Left kidney (tissue), 2 donors: Measurements from ENCODE around the gene TDRD1. TPM values are rescaled to one million over a fixed set of nuclear protein-coding genes. Genes with fewer than 3 reads are reported as not detected.
A peak's percentile ranks its signal among the peaks of the same experiment; 100 is the strongest.

Source experiments
- DNase-seq: peaks from one replicate; pipeline ENCODE4 v3.0.0-alpha.2; 2013
- polyA plus RNA-seq: library from polyadenylated mRNA; unstranded; fragments of 120-200 nt; gene quantifications from one replicate; pipeline ENCODE4 v1.2.1, GENCODE V29; 2013; ENCODE audit not compliant: insufficient read length

Gene TDRD1
- polyA plus RNA-seq, 1 donor: 0.05 TPM

DNA sequence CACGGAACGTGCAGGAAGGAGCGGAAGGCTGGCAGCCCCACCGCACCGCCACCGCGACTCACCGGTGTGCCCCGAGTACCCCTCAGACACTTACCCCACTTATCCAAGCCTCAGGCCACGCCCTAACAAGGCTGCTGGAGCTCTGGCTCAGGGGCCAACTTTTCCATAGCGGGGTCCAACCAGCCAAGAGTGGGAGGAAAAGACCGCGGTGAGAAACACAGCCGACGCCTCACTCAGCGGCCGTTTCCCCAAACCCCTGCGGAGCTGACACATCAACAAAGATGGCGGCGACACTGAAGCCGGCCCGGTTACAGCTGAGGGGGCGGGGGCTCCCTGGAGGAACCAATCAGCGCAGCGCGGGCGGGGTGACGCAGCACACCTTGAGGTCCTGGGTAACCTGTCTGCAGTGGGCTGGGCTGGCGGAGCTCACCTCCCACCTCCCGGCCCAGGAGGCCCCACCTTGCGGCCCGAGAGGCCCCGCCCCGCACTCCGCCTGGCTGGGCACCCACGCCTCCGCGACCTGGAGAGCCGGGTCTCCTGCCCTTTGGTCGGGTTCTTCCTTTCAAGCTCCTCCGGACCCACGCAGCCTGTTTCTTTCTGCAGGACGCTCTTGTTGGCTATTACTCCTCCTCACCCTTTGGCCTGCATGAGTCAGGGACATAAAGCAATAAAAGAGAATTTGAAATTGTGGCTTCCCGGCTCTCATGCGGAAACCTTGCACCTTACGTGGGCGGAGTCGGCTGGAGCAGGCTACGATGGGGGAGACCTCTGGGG is 5.0 kb upstream of the TDRD1 start, which contains the start of gene CCDC186:
Gene CCDC186, minus strand, starts transcription at position 283 of the 774 bp plus-strand sequence. CDS start 10,935 bp downstream, outside the sequence.
- peak; percentile 90 for DNase-seq

DNA sequence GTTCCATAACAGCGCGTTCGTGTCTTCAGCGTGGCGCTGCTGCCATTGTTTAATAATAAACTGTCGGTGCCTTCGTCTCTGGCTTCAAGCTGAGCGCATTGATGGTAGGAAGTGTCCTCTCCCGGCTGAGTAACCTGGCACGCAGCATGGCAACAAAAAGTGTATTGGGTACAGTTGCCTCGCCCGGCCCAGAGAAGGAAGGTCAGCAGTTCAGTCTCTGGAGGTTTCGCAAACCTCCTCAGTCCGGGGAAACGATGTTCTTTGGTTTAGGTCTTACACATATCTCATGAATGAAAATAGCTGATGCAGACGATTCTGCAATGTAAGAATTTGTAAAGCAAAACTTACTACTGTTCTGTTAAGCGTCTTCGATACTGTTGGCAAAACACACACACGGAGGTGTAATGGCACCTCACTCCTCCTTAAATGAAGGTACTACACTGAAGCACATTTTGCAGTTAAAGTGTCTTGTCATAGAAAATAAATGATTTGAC is 4.4 kb upstream of the TDRD1 start:
- DNase-seq: no peak

- DNase-seq: no peak
These were observed 3.5 kb upstream of the TDRD1 start for GRCh38 chr10:114175667-114176066.

DNA sequence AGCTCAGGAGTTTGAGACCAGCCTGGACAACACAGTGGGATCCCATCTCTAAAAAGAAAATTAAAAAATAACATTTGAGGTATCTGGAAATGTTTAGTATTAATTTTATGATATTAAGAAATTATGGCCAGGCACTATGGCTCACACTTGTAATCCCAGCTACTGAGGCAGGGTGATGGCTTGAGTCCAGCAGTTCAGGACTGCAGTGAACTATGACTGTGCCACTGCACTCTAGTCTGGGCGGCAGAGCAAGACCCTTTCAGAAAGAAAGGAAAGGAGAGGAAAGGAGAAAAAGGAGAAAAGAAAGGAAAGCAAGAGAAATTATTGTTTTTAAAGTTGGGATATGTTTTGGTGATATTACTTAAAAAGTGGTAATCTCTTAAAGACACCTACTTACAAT is 2.6 kb upstream of the TDRD1 start:
- no peak for DNase-seq

- DNase-seq: no peak
These were observed 594 bp downstream of the TDRD1 start for GRCh38 chr10:114179747-114180146.

DNA sequence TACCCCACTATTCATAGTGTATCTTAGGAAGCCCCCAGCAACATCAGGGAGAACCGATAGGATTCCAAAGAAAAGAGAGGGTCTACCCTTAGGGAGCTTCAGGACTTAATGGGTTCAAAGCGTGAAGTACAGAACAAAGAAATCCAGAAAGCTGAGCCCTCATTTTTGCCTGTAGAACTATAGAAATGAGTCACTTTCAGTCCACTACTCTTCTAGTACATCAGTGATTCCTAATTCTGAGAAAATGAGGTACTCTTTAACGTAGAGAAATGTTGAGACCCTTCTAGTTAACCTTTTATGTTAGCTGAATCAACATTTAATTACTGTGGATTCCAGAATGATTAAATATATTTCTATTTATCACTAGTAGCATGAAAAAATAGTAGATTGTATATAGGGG is 1.8 kb downstream of the TDRD1 start:
- no peak for DNase-seq

DNA sequence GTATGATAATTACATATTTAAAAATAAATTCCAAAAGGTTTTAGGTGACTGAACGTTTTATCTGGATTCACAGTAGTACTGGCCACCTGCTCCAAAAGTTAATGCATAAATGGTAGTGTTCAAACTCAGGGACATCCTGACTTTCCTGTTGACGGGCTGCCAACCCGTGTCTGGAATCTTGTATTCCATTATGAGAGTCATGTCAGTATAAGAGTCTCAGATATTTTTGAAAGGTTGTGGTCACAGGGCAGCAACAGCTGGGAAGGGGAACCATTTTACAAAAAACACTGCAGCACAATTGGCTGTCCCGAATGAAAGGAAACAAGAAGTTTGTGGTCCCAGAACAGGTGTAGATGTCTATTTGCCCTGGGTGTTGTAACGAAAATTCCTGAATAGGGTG is 2.8 kb downstream of the TDRD1 start:
- no peak for DNase-seq

DNA sequence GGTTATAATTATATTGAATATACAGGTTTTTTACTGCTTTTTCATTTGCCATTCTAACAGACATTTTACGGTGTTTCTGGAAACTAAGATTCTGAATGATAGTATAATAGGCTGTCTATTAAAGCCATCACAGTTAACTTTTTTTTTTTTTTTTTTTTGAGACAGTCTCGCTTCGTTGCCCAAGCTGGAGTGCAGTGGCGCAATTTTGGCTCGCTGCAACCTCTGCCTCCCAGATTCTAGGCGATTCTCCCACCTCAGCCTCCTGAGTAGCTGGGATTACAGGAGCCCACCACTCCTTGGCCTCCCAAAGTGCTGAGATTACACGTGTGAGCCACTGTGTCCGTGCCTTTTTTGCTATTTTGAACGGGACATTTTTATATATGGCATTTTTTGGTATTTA is 4.4 kb downstream of the TDRD1 start:
- DNase-seq: no peak

DNA sequence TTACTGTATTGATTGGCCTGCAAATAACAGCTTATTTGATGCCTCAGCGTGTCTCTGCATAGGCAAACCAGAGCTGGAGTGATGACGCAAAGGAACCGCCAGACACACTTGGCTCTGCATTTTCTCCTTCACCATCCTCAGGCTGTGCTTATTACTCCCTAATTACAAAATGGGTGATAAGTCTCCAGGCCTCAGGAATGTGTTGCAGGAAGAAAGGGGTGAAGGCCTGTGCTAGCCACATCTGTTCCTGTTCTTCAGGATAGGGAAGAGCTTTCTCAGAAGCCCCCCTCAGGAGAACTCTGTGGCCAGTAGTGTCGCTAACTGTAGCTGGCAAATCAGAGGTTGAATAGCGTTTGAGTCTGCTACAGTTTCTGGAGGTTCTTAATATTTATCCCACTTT is 5.1 kb downstream of the TDRD1 start:
- no peak for DNase-seq

DNA sequence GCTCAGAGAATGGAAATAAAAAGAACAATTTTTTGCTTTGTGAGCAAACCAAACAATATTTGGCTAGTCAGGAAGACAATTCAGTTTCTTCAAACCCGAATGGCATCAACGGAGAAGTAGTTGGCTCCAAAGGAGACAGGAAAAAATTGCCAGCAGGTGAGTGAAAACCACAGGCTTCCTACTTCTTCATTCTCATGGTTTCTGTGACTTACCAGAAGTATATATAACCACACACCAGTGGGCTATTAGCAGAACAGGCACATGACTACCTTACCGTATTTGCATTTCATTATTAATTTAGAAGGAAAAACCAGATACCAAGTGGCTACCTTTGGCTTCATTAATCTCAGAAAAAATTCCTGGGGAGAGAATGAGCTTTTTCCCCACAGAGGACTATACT is 8.8 kb downstream of the TDRD1 start:
- DNase-seq: no peak

DNA sequence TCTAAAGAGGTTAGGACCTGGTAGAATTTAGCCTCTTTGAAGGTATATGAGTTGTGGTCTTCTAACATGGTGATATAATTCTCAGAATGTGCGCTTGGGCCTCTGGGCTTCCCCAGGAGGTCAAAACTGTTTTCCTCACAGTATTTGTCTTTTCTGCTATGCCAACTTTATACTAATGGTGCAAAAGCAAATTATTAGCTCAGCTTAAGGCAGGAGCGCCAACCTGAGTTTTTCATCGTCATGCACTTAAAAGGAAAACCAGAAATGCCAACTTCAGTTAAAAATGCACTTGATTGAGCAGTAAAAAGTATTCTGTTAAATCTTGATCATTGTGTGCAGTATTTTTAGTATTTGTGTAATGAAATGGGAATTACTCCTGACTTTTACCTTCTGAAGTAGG is 9.7 kb downstream of the TDRD1 start:
- no peak for DNase-seq

DNA sequence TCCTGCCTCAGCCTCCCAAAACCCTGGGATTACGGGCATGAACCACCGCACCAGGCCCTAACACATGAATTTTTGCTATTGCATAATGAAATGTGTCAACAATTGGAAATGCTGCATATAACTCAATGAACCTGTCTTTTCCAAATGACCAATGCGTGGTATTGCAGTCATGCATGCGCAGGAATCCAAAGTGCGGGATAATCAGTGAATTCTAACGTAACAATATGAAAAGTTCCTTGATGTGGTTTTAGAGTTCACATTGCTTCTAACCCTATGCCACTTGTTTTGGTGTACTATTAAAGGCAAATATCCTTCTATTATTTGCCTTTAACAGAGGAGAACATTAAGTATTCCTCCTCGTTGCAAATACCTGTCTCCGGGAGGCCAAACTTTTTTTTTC is 10.5 kb downstream of the TDRD1 start:
- no peak for DNase-seq

DNA sequence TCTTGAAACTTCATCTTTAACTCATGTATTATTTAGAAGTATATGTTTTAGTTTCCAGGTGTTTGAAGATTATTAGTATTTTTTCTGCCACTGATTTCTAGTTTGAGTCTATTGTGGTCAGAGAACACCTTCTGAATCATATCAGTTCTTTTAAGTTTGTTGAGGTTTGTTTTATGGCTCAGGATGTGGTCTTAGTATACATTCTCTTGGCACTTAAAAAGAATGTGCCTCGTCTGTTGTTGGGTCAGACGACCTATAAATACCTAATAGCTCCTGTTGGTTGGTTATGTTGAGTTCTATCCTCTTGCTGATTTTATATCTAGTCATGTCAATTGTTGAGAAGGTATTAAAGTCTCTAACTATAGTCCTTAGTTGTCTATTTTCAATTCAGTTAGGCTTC is 15.9 kb downstream of the TDRD1 start:
- no peak for DNase-seq

DNA sequence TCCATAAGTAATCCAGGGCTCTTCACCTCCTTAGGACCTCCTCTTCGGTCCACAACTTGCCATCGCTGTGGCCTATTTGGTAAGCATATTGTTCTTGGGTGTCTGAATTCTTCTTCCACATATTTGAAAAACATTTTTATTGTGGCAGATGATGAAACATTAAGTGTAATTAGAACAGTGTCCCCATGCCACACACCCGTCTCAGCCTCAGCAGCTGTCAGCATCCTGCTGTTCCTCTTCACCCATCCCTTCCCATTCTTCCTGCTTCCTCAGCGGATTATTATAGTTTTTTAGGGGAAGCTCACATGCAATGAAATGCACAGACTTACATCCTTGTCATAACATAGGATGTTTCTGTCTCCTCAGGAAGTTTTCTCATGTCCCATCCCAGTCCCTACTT is 20.1 kb downstream of the TDRD1 start:
- DNase-seq: no peak

- no peak for DNase-seq
These were observed 23.7 kb downstream of the TDRD1 start for GRCh38 chr10:114202812-114203211.

- DNase-seq: no peak
These were observed 27.7 kb downstream of the TDRD1 start for GRCh38 chr10:114206902-114207301.

DNA sequence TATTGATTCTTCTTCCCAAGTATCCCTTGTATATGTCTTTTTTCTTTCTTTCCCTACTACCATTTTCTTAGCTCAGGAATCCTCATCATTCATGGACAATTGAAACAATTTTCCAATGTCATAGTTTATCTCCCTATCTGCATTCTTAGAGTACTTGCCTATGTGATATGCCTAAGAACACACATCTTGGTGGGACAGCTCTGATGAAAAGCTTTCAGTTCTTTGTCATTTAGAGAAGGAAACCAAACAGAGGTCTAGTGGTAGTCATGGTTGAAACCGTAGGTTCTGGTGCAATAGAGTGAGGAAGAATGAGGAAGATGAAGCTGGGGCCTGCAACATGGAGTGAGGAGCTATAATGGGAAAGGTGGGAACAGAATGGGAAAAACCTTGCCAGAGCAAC is 28.2 kb downstream of the TDRD1 start:
- no peak for DNase-seq

GRCh38 chr10:114208351-114208750 is 29.2 kb downstream of the TDRD1 start:
- DNase-seq: no peak

- DNase-seq: no peak
These were observed 33.0 kb downstream of the TDRD1 start for GRCh38 chr10:114212153-114212552.

DNA sequence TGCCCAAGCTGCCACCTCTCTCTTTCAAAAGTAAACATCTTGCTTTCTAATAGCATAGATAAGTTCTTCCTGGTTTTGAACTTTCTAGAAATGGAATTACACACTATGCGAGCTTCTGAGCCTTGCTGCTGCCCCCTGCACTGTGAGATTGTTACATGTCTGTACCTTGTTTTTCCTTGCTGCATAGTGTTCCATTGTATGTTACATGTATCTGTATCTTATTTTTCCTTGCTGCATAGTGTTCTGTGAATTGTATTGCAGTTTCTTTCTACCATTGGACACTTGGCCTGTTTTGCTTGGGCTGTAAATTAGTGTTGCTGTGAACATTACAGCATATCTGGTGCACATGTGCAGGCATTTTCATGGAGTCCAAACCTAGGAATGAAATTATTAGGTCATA is 35.9 kb downstream of the TDRD1 start:
- DNase-seq: no peak

GRCh38 chr10:114220281-114220680 is 41.1 kb downstream of the TDRD1 start:
- no peak for DNase-seq

DNA sequence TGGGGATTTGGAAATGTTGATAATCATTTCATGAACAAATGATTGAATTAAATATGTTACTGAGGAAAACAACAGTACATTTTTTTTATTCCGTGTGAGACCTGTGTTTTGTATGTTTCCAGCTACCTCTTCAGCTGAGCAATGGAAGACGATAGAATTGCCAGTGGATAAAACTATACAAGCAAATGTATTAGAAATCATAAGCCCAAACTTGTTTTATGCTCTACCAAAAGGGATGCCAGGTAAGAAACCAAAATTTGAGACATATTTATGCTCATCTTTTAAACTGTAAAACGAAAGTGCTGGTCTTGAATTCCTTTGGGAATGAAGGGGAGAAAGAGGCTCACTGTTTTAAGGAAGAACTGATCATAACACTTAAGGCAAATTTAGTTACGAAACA is 42.1 kb downstream of the TDRD1 start:
- no peak for DNase-seq

DNA sequence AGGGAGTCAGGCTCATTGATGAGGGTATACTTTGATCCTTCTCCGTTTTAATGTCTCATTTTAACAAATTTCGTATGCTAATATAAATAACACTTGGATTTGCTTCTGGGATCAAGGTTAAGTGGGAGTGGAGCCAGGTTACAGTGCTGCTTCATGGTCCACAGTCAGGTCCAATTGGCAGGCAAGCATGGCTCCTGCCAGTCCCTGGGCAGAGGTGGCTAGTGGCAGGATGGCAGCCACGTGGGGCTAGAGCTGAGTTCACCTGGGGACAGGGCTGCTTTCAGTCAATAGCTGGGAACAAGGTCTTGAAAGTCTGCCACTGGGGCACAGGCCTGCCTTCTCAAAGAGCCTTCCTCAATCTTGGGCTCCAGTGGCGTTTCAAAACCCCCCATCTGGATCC is 43.9 kb downstream of the TDRD1 start:
- DNase-seq: no peak

DNA sequence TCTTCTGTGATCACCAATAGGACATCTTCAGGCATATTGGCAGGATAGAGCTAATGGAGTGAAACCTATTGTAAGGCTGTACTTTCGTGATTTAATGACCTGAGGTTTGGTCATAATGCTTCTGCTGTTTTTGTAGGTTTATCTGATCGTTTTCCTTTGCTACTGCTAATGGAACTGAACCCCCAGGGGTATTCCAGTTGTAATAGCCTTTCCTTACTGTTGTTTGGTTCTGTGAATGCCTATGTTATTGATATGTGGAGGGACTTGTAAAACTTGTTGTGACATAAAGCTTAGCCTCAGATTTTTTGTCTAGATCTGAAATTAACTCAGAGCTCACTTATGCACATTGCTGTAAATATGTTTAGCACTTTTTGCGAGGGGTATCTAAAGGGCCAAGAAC is 49.0 kb downstream of the TDRD1 start:
- no peak for DNase-seq
